ENCODE data around the gene VPS18. TPM values are rescaled to one million over a fixed set of nuclear protein-coding genes. Genes with fewer than 3 reads are reported as not detected.

The VPS18 gene
- total RNA-seq, 1 donor from 2014 or later = 21.3 TPM

GRCh38 chr15:40915116-40915661 is 20.9 kb downstream of the VPS18 start:
- H3K4me3 ChIP-seq = no peak overlapping the region
- peaks cover 43% of the 10 kb centered on the region for H3K4me1 ChIP-seq
- no peaks in the 10 kb centered on the region for H3K27me3 ChIP-seq (ENCODE audit: low read depth)
- H3K27ac ChIP-seq (replicated peaks) = peak overlapping the region; percentile 87
- no peak for TF ChIP-seq CTCF (IDR thresholded peaks at IDR 0.05; ENCODE audit: borderline replicate concordance)
- no peaks in the 10 kb centered on the region for H3K36me3 ChIP-seq
- DNase-seq = no peak
- H3K9me3 ChIP-seq (replicated peaks) = no peaks in the 10 kb centered on the region
- intact Hi-C loops (cut with micrococcal nuclease) = no loop called here

DNA sequence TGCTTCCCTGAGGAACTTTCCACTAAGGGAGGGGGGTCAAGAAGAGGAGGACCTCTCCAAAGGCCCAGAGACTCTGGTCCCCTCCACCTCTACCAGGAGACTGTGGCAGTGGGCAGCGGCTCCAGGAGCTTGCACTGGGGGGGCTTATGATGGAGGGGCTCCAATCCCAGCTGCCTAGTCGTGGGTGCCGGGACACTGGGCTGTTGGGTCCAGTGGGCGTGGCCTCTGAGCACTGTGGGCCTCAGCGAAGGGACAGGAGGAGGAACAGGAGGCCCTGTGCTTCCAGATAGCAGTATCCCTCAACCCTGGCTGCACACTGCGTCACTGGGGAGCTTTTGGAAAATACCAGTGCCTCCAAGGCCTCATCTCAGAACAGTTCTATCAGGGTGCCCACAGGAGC is 21.4 kb downstream of the VPS18 start:
- Histone ChIP-seq H3K9me3 (replicated peaks) (no peaks in the 10 kb centered on the region), H3K36me3 (no peaks in the 10 kb centered on the region), H3K4me3 (no peak overlapping the region), H3K27me3 (ENCODE audit: low read depth) (no peaks in the 10 kb centered on the region), H3K27ac (replicated peaks) (peak overlapping the region; percentile 87), H3K4me1 (peaks cover 39% of the 10 kb centered on the region)
- no peak for DNase-seq
- intact Hi-C loops (cut with micrococcal nuclease) = no loop called here
- no peak for TF ChIP-seq CTCF (IDR thresholded peaks at IDR 0.05; ENCODE audit: borderline replicate concordance)

- intact Hi-C loops (cut with micrococcal nuclease) = no loop called here
- no peaks in the 10 kb centered on the region for H3K27me3 ChIP-seq (ENCODE audit: low read depth)
- peak overlapping the region; percentile 87 for H3K27ac ChIP-seq (replicated peaks)
- TF ChIP-seq CTCF (IDR thresholded peaks at IDR 0.05; ENCODE audit: borderline replicate concordance) = no peak
- H3K4me1 ChIP-seq = peaks cover 44% of the 10 kb centered on the region
- no peaks in the 10 kb centered on the region for H3K9me3 ChIP-seq (replicated peaks)
- no peaks in the 10 kb centered on the region for H3K36me3 ChIP-seq
- no peak for DNase-seq
- peak overlapping the region; percentile 54 for H3K4me3 ChIP-seq
Observed at GRCh38 chr15:40917585-40917984, 23.3 kb downstream of the VPS18 start.

GRCh38 chr15:40918146-40918798 is 24.0 kb downstream of the VPS18 start:
- no peaks in the 10 kb centered on the region for H3K36me3 ChIP-seq
- peak overlapping the region; percentile 87 for H3K27ac ChIP-seq (replicated peaks)
- H3K4me1 ChIP-seq = peaks cover 47% of the 10 kb centered on the region
- DNase-seq = no peak
- intact Hi-C loops (cut with micrococcal nuclease) = no loop called here
- H3K9me3 ChIP-seq (replicated peaks) = no peaks in the 10 kb centered on the region
- H3K27me3 ChIP-seq (ENCODE audit: low read depth) = no peaks in the 10 kb centered on the region
- peak overlapping the region; percentile 54 for H3K4me3 ChIP-seq
- no peak for TF ChIP-seq CTCF (IDR thresholded peaks at IDR 0.05; ENCODE audit: borderline replicate concordance)

- no peaks in the 10 kb centered on the region for H3K9me3 ChIP-seq (replicated peaks)
- peak overlapping the region; percentile 87 for H3K27ac ChIP-seq (replicated peaks)
- H3K4me3 ChIP-seq = peak overlapping the region; percentile 54
- TF ChIP-seq CTCF (IDR thresholded peaks at IDR 0.05; ENCODE audit: borderline replicate concordance) = no peak
- intact Hi-C loops (cut with micrococcal nuclease) = no loop called here
- no peak for DNase-seq
- peaks cover 47% of the 10 kb centered on the region for H3K4me1 ChIP-seq
- H3K27me3 ChIP-seq (ENCODE audit: low read depth) = no peaks in the 10 kb centered on the region
- H3K36me3 ChIP-seq = no peaks in the 10 kb centered on the region
Observed at GRCh38 chr15:40918799-40919392, 24.6 kb downstream of the VPS18 start.

All from left ventricle myocardium inferior (tissue), 1 donor.